Activated CD8-positive, alpha-beta memory T cell treated with anti-CD3 and anti-CD28 coated beads, Interleukin-2, amount 50 U/mL, for 4 hours (primary cell): ENCODE measurements around the gene TAC4.

ENCODE experiments used
- DNase-seq: peaks from one replicate; pipeline ENCODE4 v3.0.0-alpha.2; 2020

The TAC4 gene

GRCh38 chr17:49798182-49798581, 49.7 kb downstream of the TAC4 start:
- no peak for DNase-seq

GRCh38 chr17:49795372-49795771, 52.5 kb downstream of the TAC4 start:
- DNase-seq: no peak

GRCh38 chr17:49793309-49793708, 54.6 kb downstream of the TAC4 start:
- no peak for DNase-seq

GRCh38 chr17:49789243-49789578, 58.7 kb downstream of the TAC4 start:
- no peak for DNase-seq

- peak; percentile 97 for DNase-seq
Measured at GRCh38 chr17:49788478-49789242, 59.2 kb downstream of the TAC4 start, which contains the start of gene KAT7. TSS of gene KAT7 (plus strand) at chr17:49788681. CDS start at chr17:49788835, 154 bp downstream.
